Effector memory CD4-positive, alpha-beta T cell (primary cell): ENCODE measurements around the gene NOL4L.
A peak's percentile ranks its signal among the peaks of the same experiment; 100 is the strongest.

Experiments used
- DNase-seq, 3 donors: peaks; one replicate each; pipeline ENCODE4 v3.0.0-alpha.2; 2020
- H3K27ac ChIP-seq: 2 replicates; pipeline ENCODE4 v1.7.0; 2013; ENCODE audit warnings: mild to moderate bottlenecking, low read length, moderate library complexity; ENCODE audit not compliant: insufficient read depth, poor library complexity, severe bottlenecking
- H3K27me3 ChIP-seq: replicated peaks from 2 replicates; pipeline ENCODE4 v1.7.0; 2013; ENCODE audit warnings: mild to moderate bottlenecking, low read length; ENCODE audit not compliant: insufficient read depth, control insufficient read depth, poor library complexity, severe bottlenecking
- H3K36me3 ChIP-seq: 2 replicates; pipeline ENCODE4 v1.7.0; 2013; ENCODE audit warnings: mild to moderate bottlenecking, low read length, moderate library complexity; ENCODE audit not compliant: control insufficient read depth, insufficient read depth
- H3K4me1 ChIP-seq: 2 replicates; pipeline ENCODE4 v1.7.0; 2013; ENCODE audit warnings: low read length, mild to moderate bottlenecking; ENCODE audit not compliant: control insufficient read depth, insufficient read depth, poor library complexity, severe bottlenecking
- H3K4me3 ChIP-seq: 2 replicates; pipeline ENCODE4 v1.7.0; 2013; ENCODE audit warnings: low read length, low read depth, mild to moderate bottlenecking; ENCODE audit not compliant: insufficient read depth, poor library complexity, severe bottlenecking
- H3K9me3 ChIP-seq: 2 replicates; pipeline ENCODE4 v1.7.0; 2013; ENCODE audit warnings: mild to moderate bottlenecking, low read length, moderate library complexity; ENCODE audit not compliant: control insufficient read depth

NOL4L gene

DNA sequence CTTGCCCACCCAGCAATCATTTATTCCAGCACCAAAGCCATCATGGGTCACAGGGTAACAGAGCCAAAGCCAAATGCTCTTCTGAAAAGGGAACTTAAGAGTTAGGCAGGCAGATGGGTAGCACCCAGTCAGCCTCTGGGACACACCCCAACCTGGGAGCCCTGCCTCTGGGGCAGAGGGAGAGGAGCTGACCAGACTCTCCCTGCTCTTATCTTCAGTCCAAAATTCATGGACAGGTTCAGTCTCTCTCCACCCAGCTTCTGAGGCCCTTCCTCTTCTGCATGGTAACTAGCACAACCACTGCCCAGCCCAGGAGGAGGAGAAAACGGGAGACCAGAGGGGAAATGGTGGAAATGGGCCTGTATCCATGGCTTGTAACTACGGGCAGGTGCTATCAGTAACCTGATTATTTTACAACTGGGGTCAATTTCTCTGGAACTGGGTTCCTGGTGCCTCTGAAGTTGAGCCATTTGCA is 105.4 kb downstream of the NOL4L start:
- no peak for DNase-seq
- H3K27me3 ChIP-seq = no peaks in the 10 kb centered on the region
- no peak overlapping the region for H3K4me3 ChIP-seq
- H3K36me3 ChIP-seq = peaks cover 6% of the 10 kb centered on the region
- H3K4me1 ChIP-seq = peaks cover 14% of the 10 kb centered on the region
- no peaks in the 10 kb centered on the region for H3K9me3 ChIP-seq
- no peak overlapping the region for H3K27ac ChIP-seq

DNA sequence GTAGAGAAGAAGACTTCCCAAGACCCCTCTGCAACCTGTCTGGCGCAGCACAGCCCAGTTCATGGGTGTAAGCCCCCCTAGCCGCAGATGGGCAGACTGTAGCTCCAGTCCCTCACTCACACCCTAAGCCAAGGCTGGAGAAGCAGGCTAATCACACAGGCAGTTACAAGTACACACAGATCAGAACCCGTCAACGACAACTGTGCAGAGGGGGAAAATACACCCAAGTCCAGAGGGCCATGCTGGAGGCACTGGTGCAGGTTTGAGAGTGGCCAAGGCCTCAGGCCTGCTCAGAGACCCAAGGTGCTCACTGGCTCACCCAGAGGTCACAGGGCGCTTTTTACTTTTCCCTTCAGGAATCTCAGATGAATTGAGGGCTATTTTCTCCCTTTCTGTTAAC is 106.1 kb downstream of the NOL4L start:
- peak overlapping the region; percentile 23 for H3K27ac ChIP-seq
- H3K27me3 ChIP-seq = no peaks in the 10 kb centered on the region
- no peak for DNase-seq

DNA sequence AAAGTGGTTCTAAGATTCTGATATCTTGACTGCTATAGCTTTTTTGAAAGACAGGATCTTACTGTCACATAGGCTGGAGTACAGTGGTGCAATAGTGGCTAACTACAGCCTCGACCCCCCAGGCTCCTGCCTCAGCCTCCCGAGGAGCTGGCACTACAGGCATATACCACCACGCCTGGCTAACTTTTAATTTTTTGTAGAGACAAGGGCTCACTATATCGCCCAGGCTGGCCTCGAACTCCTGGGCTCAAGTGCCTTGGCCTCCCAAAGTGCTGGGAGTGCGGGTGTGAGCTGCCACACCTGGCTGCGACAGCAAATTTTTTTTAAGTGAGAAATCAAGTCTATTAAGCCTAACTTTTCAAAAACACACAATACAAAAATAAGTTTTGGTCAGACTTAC is 106.6 kb downstream of the NOL4L start:
- H3K27me3 ChIP-seq = no peaks in the 10 kb centered on the region

More for the DNA sequence above, 106.1 kb downstream of the NOL4L start:
- H3K4me1 ChIP-seq = peaks cover 13% of the 10 kb centered on the region
- no peak overlapping the region for H3K4me3 ChIP-seq
- H3K36me3 ChIP-seq = peaks cover 13% of the 10 kb centered on the region
- H3K9me3 ChIP-seq = no peaks in the 10 kb centered on the region

DNA sequence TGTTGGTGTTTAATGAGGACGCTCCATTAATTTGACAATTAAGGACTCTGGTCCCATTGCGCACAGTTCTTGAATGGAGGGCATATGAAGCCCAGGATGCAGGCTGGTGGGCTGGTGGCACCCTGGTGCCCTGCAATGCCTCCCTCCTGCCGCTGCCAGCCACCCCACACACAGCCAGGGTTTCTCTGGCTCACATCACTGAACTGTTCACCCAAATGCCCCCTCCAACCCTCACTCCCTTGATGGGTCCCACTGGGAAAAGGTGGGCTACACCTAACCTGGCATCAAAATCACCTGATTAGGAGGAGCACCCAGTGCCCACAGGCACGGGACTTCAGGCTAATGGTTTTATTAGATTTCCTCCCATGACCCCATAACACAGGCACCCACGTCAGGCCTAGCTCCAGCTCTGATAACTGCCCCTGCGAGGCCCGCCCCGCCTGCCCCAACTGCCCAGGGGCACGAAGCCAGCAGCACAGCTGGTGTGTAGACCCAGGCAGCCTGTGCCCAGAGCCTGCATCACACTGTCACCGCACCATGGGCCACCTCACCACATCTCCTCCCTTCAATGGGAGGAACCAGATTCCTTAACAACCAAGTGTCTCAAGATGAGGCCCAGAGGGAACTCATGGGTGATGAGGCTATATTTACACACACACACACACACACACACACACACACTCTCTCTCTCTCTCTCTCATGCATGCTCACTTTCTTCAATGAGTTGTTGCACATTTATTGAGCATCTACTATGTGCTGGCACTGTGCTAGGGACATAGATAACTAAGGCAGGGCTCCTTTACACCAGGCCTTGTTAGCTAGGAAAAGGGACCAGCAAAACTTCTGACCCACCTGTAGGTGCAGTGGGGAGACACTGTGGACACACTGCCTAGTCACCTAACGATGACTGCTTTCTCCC is 107.3 kb downstream of the NOL4L start:
- no peak overlapping the region for H3K4me3 ChIP-seq
- no peak for DNase-seq
- H3K4me1 ChIP-seq = peaks cover 10% of the 10 kb centered on the region
- peaks cover 23% of the 10 kb centered on the region for H3K36me3 ChIP-seq
- no peak overlapping the region for H3K27ac ChIP-seq
- no peaks in the 10 kb centered on the region for H3K9me3 ChIP-seq
- no peaks in the 10 kb centered on the region for H3K27me3 ChIP-seq

More for the DNA sequence above, 106.6 kb downstream of the NOL4L start:
- no peak overlapping the region for H3K4me3 ChIP-seq
- peak overlapping the region; percentile 23 for H3K27ac ChIP-seq
- H3K36me3 ChIP-seq = peaks cover 17% of the 10 kb centered on the region
- DNase-seq = no peak
- H3K4me1 ChIP-seq = peaks cover 10% of the 10 kb centered on the region
- H3K9me3 ChIP-seq = no peaks in the 10 kb centered on the region

DNA sequence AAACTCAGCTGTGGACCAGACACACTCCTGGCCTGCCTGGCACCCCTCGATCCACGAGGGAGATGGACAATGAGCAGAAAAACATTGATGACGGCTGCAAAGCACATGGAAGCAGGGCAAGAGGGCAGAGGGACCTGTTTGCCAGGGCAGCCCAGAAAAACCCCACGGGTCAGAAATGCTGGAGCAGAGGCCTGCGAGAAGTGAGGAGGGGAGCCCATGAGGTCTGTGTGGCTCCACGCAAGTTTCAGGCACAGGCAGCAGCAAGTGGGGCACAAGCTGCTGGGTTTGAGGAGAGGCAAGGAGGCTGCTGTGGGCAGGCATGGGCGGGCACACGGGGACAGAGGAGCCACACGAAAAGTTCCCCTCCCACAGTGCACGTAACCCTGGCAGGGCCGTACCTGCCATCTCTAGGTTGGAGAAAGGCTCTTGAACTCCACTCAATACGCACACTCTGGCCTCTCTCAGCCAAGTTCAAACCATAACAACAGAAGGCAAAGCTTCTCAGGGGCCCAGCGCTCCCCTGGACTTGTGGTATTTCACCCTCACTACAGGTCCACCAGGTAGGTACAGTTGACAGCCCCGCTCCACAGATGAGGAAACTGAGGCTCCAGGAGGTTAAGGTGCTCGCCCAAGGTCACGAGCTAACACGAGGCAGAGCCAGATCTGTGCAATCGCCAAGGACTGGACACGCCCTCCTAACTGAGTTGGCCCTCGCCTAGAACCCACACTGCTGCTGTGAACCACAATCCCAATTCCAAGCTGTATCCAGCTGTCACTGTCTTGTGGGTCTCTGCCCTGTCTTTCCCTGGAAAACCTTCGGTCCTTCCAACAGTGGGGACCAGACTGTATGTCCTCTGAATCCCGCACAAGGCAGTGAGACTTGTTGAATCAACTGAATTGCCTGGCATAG is 108.2 kb downstream of the NOL4L start:
- Histone ChIP-seq H3K36me3 (peaks cover 31% of the 10 kb centered on the region), H3K4me1 (peaks cover 4% of the 10 kb centered on the region), H3K27ac (no peak overlapping the region), H3K27me3 (no peaks in the 10 kb centered on the region), H3K9me3 (no peaks in the 10 kb centered on the region), H3K4me3 (no peak overlapping the region)
- no peak for DNase-seq

DNA sequence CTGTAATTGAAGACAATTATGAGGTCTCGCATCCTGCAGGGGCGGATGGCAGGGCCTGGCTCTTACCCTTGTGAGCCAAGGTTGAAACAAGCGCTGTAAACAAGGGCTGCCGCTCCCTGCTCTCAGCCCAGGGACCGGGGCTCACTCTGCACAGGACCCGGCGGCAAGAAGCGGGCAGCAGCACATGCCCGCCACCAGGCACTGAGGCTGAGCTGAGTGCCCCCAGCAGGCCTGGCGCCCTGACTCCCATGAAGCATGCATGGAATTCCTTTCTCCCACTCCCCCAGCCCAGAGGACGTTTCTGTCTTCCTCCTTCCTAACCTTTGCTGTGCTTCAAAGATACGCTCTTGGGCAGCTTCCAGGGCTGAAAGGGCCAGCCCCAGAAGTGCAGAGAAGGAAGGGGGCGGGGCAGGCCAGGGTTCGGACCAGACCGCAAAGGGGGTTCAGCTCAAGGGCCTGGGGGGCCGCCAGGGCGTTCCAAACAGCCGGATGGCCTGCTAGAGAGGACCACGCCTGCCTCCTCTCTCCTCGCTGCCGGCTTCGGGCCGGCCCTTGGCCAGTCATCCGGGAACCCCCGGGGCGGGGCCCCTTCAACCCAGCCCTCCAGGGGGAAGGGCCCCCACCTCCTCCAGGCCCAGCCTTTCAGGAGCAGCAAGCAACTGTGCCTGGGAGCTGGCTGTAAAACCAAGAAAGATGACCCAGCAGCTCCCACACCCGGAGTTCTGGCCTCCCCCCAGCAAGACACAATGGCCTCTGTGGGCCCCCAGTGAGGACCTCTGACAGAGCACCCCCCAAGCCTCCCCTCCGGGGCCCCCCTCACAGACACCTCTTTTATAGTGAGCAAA is 109.9 kb downstream of the NOL4L start:
- H3K36me3 ChIP-seq = peaks cover 38% of the 10 kb centered on the region
- H3K9me3 ChIP-seq = no peaks in the 10 kb centered on the region
- H3K4me1 ChIP-seq = no peaks in the 10 kb centered on the region
- H3K4me3 ChIP-seq = no peak overlapping the region
- H3K27ac ChIP-seq = no peak overlapping the region
- DNase-seq = no peak
- H3K27me3 ChIP-seq = no peaks in the 10 kb centered on the region

DNA sequence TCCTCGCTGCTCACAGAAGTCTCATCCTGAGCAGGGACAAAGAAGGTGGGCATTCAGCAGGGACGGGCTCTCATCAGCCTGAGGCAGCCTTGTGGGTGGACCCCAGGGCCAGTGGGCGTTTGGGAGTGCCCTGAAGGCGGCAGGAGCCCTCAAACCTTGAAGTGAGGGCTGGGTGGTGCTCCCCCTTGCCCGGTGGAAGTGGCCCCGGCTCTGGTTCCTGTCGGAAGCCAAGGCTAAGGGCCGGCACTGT is 110.5 kb downstream of the NOL4L start:
- Histone ChIP-seq H3K4me3 (no peak overlapping the region), H3K36me3 (peaks cover 38% of the 10 kb centered on the region), H3K9me3 (no peaks in the 10 kb centered on the region), H3K27me3 (no peaks in the 10 kb centered on the region), H3K4me1 (no peaks in the 10 kb centered on the region), H3K27ac (no peak overlapping the region)
- no peak for DNase-seq

DNA sequence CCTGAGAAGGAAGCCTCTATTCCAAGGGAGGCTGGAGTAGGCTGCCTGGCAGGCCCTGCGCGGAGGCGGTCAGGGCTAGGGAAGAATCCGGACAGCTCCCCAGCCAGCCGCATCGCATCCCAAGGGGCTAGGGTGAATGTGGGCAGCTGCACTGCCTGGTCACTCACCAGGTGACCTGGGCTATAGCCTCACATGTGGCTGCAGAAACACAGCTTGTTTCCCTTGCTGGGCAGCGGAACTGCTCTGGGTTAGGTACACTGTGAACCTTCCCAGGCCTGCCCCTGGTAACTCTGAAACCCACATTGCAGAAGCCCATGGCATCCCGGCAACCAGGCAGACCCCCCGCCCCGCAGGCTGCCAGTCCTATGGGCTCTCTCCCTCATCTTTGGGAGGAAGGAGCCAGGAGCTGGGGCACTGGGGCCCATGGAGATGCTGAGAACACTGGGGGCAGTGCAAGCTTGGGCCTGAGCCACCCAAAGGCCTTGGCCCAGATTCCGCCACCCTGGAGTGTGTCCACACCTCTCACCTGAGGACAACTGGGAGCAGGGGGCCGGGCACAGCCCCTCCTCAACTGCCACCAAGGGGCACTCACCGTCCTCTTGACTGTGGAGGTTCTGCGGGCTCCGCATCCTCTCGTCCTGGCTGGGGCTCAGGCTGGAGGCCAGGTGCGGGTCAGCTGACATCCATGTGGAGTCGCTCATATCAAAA is 111.0 kb downstream of the NOL4L start:
- no peak for DNase-seq
- Histone ChIP-seq H3K9me3 (no peaks in the 10 kb centered on the region), H3K36me3 (peaks cover 38% of the 10 kb centered on the region), H3K27ac (peak overlapping the region; percentile 20), H3K4me3 (no peak overlapping the region), H3K27me3 (no peaks in the 10 kb centered on the region), H3K4me1 (no peaks in the 10 kb centered on the region)
